MM.1S (cell line): Measurements from ENCODE around the gene DCLK2.

ENCODE experiments used
- CTCF ChIP-seq: fragments of 300-600 bp; sonication (generic); IDR thresholded peaks from 2 replicates; pipeline ENCODE4 v1.5.1; 2016; ENCODE audit warnings: antibody characterized with exemption, low read length, mixed read lengths
- EZH2 ChIP-seq: fragments of 300-600 bp; sonication (generic); optimal IDR thresholded peaks from 2 replicates; pipeline ENCODE3; 2017; ENCODE audit warnings: low read depth, mild to moderate bottlenecking, antibody characterized with exemption, low read length, mixed read lengths
- EZH2phosphoT487 ChIP-seq: fragments of 300-600 bp; sonication (generic); IDR thresholded peaks from 2 replicates; pipeline ENCODE4 v1.6.1; 2018; ENCODE audit warnings: antibody characterized with exemption, low read length

GRCh38 chr4:150045410-150045809 is 32.8 kb upstream of the DCLK2 start:
- TF ChIP-seq CTCF (no peak), EZH2phosphoT487 (no peak), EZH2 (no peak)
